NOMO-1 (cell line): Measurements from ENCODE around the gene LEFTY2.
"Not testable (repeated sequence)": the region's sequence is repeated elsewhere in the genome, so short reads cannot be mapped to it uniquely, and the experiment has no call there.

Source experiments
- DNase-seq, 2 experiments: peaks; one replicate each; lab custom pipeline; 2025; ENCODE audit not compliant: unreplicated experiment in 2 of 2; lab: John Stamatoyannopoulos, UW

LEFTY2 gene

GRCh38 chr1:225908013-225908640 lies 32.9 kb downstream of the LEFTY2 start:
- no peak for DNase-seq

DNA sequence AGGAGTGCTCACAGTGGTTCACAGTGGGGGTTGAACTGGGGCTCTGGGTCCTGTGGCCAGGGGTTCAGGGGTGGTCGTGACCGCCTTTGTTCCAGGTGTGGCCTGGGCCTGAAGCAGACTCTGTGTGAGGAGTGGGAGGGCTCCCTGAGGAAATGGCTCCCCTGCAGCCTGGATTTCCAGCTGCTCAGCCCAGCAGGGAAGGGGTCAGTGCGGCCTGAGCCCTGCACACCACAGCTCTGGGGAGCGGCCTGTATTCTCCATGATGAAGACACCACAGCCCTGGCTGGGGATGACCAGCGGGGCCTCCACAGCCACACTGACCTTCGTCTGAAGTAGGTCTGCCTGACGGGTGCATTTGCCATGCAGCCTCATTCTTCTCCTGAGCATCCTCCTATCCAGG lies 33.7 kb downstream of the LEFTY2 start:
- no peak for DNase-seq

- no peak for DNase-seq
Measured at GRCh38 chr1:225906467-225906866, 34.6 kb downstream of the LEFTY2 start.

DNA sequence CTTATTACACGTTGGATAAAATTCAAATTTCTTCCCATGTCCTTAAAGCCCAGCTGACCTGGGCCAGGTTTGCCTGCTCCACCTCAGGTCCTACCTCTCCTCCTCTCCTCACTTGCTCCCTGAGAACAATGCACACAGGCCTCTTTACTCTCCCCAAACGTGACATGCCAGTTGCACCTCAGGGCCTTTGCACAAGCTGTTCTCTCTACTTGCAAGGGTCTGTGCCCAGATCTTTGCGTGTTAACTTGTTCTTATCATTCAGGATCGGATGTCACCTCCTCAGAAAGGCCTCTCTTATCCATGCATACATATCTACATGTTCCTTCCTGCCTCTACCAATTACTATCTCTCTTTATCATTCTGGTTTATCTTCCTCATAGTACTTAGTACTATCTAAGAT lies 37.4 kb downstream of the LEFTY2 start:
- no peak for DNase-seq

- no peak for DNase-seq
Measured at GRCh38 chr1:225899044-225899925, 41.7 kb downstream of the LEFTY2 start.

DNA sequence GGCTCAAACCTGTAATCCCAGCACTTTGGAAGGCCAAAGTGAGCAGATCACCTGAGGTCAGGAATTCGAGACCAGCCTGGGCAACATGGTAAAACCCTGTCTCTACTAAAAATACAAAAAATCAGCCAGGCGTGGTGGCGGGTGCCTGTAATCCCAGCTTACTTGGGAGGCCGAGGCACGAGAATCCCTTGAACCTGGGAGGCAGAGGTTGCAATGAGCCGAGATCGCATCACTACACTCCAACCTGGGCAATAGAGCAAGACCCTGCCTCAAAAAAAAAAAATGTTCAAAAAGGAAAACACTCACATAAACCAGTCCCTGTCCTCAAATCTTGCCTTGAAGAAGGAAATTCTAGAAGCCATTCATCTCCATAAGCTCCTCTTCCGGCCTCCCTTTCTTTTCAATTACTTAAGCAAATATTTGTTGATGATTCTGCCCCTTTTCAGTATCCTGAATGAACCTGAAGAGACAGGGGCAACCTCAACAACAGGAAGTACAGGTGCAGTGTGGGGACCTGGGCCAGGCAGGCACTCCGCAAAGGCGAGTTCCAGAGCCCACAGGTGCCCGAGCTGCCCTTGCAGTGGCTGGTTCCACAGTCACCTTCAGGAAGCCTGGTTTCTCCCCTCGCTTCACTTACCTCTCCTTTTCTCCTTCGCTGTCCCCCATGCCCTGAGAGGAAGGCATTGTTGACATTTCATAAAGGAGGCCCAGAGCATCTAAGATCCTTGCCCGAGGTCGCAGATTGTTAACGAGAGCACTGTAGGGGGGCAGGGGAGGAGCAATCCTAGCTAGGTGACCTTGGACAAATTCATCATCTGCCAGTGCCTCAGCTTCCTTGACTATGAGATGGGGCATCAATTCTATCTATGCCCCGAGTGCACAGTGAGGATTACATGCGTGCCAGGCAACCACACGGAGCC lies 43.2 kb downstream of the LEFTY2 start:
- DNase-seq: no peak

DNA sequence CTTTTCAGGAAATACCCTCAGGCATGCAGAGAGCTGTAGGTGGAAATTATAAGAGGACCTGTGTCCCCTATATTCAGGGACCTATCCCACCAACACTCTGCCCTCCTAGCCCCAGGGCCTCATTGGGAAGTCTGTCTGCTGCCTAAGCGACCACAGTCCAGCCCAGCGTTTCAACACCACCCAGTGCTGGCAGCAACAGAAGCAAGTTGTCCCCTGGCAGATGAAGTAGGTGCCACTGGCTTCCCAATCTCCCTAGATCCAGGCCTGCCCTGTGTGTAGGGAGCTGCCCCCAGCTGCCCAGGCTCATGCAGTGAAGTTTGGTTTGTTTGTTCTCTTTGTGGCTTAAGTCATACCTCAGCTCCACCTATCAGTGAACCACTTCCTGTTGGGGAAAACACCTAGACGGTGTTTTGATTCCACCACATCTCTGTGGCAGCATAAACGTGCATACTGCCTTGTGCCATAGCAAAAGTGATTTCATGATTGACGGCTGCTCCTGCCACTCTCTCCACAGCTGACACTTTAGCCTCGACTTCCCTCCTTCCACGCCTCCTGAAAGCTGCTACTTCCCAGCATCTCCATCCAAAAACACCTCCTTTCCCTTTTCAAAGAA lies 44.0 kb downstream of the LEFTY2 start:
- DNase-seq: no peak

- no peak for DNase-seq
Measured at GRCh38 chr1:225896494-225896893, 44.5 kb downstream of the LEFTY2 start.

DNA sequence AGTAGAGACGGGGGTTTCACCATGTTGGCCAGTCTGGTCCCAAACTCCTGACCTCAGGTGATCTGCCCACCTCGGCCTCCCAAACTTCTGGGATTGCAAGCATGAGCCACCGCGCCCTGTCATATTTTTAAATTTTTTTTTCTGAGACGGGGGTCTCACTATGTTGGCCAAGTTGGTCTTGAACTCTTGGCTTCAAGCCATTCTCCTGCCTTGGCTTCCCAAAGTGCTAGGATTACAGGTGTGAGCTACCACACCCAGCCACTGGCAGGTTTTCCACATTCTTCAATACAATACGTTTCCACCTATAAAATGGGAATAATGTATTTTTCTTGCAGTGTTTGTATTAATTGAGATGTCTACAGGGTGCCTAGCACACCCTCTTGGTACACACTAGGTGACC lies 48.7 kb downstream of the LEFTY2 start:
- no peak for DNase-seq

DNA sequence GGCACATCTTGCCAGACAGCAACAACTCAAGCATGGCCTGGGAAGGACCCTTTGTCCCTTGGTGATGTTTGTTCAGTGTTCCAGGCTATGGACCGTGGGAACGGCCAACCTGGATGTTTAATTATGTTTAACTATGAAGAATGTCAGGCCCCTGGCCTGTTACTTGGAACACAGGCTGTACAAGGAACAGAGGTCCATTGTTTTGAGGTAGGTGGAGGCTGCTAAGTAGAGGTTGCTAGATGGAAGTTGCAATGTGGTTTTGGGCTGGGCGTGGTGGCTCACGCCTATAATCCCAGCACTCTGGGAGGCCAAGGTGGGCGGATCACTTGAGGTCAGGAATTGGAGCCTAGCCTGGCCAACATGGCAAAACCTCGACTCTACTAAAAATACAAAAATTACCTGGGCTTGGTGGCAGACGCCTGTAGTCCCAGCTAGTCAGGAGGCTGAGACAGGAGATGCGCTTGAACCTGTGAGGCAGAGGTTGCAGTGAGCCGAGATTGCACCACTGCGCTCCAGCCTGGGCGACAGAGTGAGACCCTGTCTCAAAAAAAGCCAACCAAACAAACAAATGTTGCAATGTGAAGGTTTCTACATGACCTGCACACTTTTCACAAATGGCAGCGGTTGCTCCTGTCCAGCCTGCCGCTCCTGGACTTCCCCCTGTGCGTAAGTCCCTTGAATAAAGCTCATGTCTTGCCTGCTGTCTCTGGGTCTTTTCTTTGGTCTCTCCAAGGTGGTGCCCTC lies 49.6 kb downstream of the LEFTY2 start:
- DNase-seq: no peak

DNA sequence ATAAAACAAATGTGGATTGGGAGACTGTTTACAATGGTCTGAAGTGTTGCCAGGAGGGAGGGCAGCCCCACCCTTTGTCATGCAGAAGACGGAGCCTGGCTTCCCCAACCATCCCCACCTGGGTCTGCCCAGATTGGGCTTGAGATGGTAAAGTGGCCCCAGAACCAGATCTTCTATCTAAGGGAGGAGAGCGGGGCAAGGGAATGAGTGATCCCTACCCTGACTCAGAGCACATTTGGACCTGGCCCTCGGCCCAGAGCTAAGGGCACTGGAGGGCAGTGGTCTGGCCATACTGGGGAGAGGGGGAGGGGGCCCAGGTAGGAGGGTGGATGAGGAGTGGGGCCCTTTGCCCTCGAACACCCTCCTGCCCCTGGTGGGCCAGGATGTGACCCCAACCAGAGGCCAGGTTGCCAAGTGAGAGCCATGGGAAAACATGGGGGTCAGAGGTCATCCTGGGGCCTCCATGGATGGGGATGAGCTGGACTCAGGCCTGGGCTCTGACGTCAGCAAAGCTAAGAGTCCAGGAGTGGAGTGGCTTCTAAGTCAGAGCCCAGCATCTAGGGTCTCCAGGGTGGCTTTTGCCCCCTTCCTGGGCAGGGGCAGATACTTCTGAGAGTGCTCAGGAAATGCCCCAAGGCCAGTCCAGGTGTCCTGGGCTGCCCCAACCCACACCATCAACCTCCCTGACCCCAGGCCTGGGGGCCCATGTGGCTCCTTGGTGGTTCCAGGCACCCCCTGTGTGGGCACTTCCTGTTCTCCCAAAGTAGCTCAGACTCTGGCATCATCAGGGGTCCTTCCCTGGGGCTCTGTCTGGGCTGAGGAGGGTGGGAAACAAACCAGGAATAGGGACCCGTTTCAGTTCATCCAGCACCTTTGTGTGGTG lies 50.4 kb downstream of the LEFTY2 start:
- no peak for DNase-seq

DNA sequence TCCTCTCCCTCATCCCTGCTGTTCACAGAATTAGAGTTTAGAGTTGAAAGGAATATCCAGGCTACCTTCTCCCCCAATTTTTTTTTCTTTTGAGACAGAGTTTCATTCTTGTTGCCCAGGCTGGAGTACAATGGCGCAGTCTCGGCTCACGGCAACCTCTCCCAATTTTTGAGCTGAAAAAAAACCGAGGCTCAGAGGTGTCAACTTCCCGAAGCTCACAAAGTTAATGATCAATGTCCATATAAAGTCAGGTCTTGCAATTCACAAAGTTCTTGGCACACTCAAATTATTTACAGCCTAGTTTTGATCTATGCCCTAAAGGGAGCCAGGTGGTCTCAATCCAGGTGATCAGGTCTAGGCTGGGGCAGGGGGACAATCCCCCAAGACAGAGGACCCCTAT lies 51.3 kb downstream of the LEFTY2 start:
- DNase-seq: no peak

- no peak for DNase-seq
Measured at GRCh38 chr1:225888898-225889601, 52.0 kb downstream of the LEFTY2 start, which contains the start of gene LEFTY1. TSS of gene LEFTY1 (minus strand) at chr1:225889146. CDS start at chr1:225889066, 80 bp downstream.

GRCh38 chr1:225888289-225888897 lies 52.6 kb downstream of the LEFTY2 start:
- DNase-seq: no peak

- not testable (repeated sequence) for DNase-seq
Measured at GRCh38 chr1:225887554-225888288, 53.3 kb downstream of the LEFTY2 start.

DNA sequence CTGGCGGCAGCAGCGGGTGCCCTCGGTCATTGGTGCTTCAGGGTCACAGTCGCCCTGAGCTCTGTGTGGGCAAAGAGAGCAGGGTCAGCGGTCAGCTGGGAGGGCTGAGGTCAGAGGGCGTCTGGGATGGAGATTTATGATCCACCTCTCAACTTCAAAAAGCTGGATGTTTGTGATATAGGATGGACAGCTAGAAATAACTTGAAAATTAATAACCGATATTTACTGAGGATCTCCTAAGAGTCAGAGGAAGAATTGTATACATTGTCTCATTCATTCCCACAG lies 54.0 kb downstream of the LEFTY2 start:
- no peak for DNase-seq
